D721Med (cell line): Measurements from ENCODE around the gene HCN4.
"Not testable (repeated sequence)": the region's sequence is repeated elsewhere in the genome, so short reads cannot be mapped to it uniquely, and the experiment has no call there.

Source experiments
- DNase-seq: peaks from one replicate; pipeline ENCODE4 v3.0.0; 2011; ENCODE audit warnings: low spot score; ENCODE audit not compliant: insufficient read length
- FAIRE-seq: peaks from 2 replicates; lab custom pipeline; 2011; peaks lifted over from hg19 to GRCh38; lab: Jason Lieb, UNC
- TF ChIP-seq, protein P1 (sequence below): IDR thresholded peaks from 2 replicates; pipeline ENCODE4 v1.5.1; 2012; ENCODE audit warnings: mild to moderate bottlenecking, control low read depth; ENCODE audit not compliant: insufficient read depth; ENCODE audit errors: missing control alignments

Gene HCN4

GRCh38 chr15:73317651-73318462 is 50.9 kb downstream of the HCN4 start:
- no peak for FAIRE-seq
- TF ChIP-seq, protein P1, sequence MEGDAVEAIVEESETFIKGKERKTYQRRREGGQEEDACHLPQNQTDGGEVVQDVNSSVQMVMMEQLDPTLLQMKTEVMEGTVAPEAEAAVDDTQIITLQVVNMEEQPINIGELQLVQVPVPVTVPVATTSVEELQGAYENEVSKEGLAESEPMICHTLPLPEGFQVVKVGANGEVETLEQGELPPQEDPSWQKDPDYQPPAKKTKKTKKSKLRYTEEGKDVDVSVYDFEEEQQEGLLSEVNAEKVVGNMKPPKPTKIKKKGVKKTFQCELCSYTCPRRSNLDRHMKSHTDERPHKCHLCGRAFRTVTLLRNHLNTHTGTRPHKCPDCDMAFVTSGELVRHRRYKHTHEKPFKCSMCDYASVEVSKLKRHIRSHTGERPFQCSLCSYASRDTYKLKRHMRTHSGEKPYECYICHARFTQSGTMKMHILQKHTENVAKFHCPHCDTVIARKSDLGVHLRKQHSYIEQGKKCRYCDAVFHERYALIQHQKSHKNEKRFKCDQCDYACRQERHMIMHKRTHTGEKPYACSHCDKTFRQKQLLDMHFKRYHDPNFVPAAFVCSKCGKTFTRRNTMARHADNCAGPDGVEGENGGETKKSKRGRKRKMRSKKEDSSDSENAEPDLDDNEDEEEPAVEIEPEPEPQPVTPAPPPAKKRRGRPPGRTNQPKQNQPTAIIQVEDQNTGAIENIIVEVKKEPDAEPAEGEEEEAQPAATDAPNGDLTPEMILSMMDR = no peak
- DNase-seq = no peak

- TF ChIP-seq, protein P1 = no peak
- FAIRE-seq = no peak
- no peak for DNase-seq
These were observed 54.9 kb downstream of the HCN4 start for GRCh38 chr15:73313861-73314260.

- FAIRE-seq (no peak), DNase-seq (no peak)
- TF ChIP-seq, protein P1 = no peak
These were observed 60.5 kb downstream of the HCN4 start for GRCh38 chr15:73308305-73308704.

DNA sequence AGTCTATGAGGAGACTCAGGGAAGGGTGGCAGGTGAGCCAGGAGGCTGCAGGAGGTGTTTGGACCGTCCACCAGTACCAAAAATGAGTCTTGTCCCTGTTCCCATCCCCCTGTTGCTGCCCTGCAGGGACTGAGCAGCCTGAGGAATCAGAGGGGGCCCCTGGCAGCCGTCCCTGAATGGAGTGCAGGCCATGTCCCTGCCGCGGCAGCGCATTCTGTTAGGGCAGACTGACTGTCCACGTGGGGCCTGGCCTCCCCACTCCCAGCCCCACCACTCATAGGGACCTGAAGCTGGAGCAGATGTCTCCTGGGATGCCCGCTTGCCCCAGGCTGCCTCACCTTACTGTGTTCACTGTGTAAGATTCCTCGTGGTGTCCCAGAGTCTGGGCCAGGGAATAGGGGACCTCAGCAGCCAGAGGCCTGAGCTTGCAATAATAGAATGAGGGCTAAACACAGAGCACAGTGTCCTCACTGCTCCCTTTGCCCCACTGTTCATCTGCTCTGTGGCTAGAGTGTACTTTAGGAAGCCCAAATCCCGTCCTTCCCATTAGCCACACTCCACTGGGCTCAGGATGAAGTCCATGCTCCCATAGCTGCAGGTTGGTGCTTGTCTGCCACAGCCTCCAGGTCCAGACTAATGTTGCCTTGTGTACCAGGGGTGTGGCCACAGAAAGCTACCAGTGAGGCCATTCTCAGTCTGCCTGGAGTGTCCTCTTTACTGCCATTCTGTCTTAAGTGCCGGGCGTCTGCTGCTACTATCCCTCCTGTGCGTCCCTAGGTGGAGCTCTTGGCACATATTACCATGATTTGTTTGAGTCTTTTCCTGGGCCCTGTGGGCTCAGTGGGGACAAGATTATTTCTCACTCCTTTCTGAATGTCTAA is 63.2 kb downstream of the HCN4 start:
- DNase-seq = peak; percentile 57
- no peak for FAIRE-seq

GRCh38 chr15:73303636-73304035 is 65.1 kb downstream of the HCN4 start:
- TF ChIP-seq, protein P1 = no peak
- DNase-seq (no peak), FAIRE-seq (no peak)

More for the DNA sequence above, 63.2 kb downstream of the HCN4 start:
- TF ChIP-seq, protein P1 = peak; percentile 64

DNA sequence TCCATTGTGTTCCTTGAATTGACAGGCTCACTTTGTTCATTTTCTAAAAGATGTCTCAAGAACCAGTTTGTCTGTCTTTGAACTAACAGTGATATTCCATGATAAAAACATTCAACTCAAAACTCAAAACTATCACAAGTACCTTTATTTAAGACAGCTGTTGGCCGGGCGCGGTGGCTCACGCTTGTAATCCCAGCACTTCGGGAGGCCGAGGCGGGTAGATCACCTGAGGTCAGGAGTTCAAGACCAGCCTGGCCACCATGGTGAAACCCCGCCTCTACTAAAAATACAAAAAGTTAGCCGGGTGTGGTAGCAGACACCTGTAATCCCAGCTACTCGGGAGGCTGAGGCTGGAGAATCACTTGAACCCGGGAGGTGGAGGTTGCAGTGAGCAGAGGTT is 68.5 kb downstream of the HCN4 start:
- not testable (repeated sequence) for DNase-seq, FAIRE-seq

GRCh38 chr15:73298522-73299245 is 70.1 kb downstream of the HCN4 start:
- TF ChIP-seq, protein P1 = no peak
- DNase-seq (no peak), FAIRE-seq (no peak)
